Measurements from ENCODE around the gene RERGL.
"Not testable (repeated sequence)": the region's sequence is repeated elsewhere in the genome, so short reads cannot be mapped to it uniquely, and the experiment has no call there.

Gene RERGL

GRCh38 chr12:18090093-18090492 lies at the start of gene RERGL:
Gene RERGL, minus strand, starts transcription at chr12:18090193. Its CDS starts 53 bp downstream, at chr12:18090140.
- DNase-seq: no peak

GRCh38 chr12:18139254-18139653 lies 49.3 kb upstream of the RERGL start:
- no peak for DNase-seq

GRCh38 chr12:18135509-18135908 lies 45.5 kb upstream of the RERGL start:
- no peak for DNase-seq

- no peak for DNase-seq
Observed at GRCh38 chr12:18135086-18135485, 45.1 kb upstream of the RERGL start.

GRCh38 chr12:18130851-18131250 lies 40.9 kb upstream of the RERGL start:
- DNase-seq: no peak

- DNase-seq: no peak
Observed at GRCh38 chr12:18123707-18124106, 33.7 kb upstream of the RERGL start.

GRCh38 chr12:18120899-18121298 lies 30.9 kb upstream of the RERGL start:
- no peak for DNase-seq

- no peak for DNase-seq
Observed at GRCh38 chr12:18108611-18109010, 18.6 kb upstream of the RERGL start.

GRCh38 chr12:18103624-18104023 lies 13.6 kb upstream of the RERGL start:
- no peak for DNase-seq

- DNase-seq: no peak
Observed at GRCh38 chr12:18101043-18101442, 11.1 kb upstream of the RERGL start.

GRCh38 chr12:18084080-18084479 lies 5.9 kb downstream of the RERGL start:
- DNase-seq: no peak

- DNase-seq: no peak
Observed at GRCh38 chr12:18079541-18080246, 10.3 kb downstream of the RERGL start.

GRCh38 chr12:18074001-18074400 lies 16.0 kb downstream of the RERGL start:
- DNase-seq: no peak

- no peak for DNase-seq
Observed at GRCh38 chr12:18072723-18073122, 17.3 kb downstream of the RERGL start.

GRCh38 chr12:18071336-18071735 lies 18.7 kb downstream of the RERGL start:
- no peak for DNase-seq

- no peak for DNase-seq
Observed at GRCh38 chr12:18068355-18068754, 21.6 kb downstream of the RERGL start.

GRCh38 chr12:18066666-18067065 lies 23.3 kb downstream of the RERGL start:
- no peak for DNase-seq

GRCh38 chr12:18062867-18063266 lies 27.1 kb downstream of the RERGL start:
- DNase-seq: not testable (repeated sequence)

- no peak for DNase-seq
Observed at GRCh38 chr12:18057051-18057450, 32.9 kb downstream of the RERGL start.

GRCh38 chr12:18054925-18055619 lies 34.9 kb downstream of the RERGL start:
- no peak for DNase-seq

GRCh38 chr12:18045446-18045992 lies 44.5 kb downstream of the RERGL start:
- no peak for DNase-seq

- not testable (repeated sequence) for DNase-seq
Observed at GRCh38 chr12:18040060-18040742, 49.8 kb downstream of the RERGL start.
